Stimulated activated CD4-positive, alpha-beta T cell treated with anti-CD3 and anti-CD28 coated beads, Interleukin-4, amount 100 ng/mL, for 24 hours (primary cell): ENCODE measurements around the gene HNRNPA0.

Source experiments
- DNase-seq: peaks from one replicate; pipeline ENCODE4 v3.0.0-alpha.2; 2020

HNRNPA0 gene

DNA sequence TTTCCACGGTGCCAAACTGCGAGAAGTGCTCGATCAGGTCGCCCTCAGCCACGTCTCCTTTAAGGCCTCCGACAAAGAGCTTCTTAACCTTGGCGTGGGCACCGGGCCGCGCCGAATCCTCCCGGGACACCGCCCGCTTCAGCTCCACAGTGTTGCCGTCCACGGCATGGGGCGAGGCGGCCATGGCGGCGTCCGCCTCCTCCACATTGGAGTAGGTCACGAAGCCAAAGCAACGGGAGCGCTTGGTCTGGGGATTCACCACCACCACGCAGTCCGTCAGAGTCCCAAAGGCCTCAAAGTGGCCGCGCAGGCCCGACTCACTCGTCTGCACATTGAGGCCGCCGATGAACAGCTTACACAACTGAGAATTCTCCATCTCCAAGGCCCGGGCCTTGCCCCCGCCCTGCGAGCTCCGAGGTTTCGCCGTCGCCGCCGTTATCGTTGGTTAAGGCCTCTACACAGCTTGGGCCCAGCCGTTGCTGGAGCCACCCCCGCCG is 424 bp downstream of the HNRNPA0 start:
- no peak for DNase-seq

DNA sequence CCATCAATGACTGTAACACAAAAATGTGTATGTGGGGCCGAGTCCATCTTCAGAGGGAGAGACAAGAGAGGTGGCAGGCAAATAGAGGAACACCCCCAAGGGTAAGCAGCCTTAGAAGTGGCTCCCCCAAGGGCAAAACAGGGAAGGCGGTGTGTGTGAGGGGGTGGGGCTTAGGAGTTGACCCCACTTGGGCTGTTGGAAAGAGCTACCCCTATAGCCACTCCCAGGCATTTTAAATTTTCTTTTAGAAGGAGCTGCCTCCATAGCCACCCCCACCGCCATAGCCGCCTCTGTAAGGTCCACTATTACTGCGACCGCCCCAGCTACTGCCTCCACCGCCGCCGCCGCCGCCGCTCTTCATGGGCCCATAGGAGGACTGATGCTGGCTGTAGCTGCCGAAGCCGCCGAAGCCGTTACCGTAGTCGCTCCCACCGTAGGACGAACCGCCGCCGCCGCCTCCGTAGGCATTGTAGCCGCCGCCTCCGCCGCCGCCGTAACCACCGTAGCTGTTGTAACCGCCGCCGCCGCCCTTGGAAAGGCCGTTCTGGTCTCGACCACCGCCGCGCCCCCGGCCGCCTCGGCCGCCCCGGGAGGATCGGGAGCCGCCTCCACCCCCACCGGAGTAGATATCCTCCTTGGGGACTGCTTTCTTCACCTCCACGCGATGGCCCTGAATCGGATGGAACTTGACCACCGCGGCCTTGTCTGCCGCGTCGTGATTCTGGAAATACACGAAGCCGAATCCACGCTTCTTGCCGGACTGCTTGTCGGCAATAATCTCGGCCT is 1.1 kb downstream of the HNRNPA0 start:
- peak; percentile 35 for DNase-seq

DNA sequence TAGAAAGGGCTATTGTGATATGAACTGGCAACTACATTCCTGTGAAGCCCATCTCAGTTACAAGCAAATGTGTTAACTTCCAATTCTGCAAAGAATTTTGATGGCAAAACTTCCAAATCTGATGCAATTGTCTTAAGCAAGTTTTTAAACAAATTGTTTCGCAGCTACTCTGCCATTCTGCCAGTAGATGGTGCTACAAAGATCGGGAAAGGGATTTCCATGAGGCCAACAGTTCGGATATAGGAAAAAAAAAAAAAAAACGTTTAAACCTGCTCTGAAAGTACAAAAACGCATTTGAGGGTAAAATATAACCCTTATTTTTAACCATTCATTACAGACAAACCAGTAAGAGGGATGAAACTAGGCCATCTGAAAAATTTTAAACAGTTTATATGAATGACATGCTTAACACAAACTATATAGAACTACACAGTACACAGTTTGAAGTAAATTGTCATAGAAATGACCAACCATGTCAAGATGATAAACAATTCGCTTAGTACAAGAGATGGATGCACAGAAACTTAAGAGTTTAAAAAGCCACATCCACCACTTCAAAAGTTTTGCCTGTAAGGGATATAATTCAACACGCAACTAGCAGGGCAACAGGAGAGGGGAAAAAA is 2.2 kb downstream of the HNRNPA0 start:
- DNase-seq: no peak

GRCh38 chr5:137750436-137750835 is 3.7 kb downstream of the HNRNPA0 start:
- DNase-seq: no peak

GRCh38 chr5:137747848-137748247 is 6.3 kb downstream of the HNRNPA0 start:
- DNase-seq: no peak

DNA sequence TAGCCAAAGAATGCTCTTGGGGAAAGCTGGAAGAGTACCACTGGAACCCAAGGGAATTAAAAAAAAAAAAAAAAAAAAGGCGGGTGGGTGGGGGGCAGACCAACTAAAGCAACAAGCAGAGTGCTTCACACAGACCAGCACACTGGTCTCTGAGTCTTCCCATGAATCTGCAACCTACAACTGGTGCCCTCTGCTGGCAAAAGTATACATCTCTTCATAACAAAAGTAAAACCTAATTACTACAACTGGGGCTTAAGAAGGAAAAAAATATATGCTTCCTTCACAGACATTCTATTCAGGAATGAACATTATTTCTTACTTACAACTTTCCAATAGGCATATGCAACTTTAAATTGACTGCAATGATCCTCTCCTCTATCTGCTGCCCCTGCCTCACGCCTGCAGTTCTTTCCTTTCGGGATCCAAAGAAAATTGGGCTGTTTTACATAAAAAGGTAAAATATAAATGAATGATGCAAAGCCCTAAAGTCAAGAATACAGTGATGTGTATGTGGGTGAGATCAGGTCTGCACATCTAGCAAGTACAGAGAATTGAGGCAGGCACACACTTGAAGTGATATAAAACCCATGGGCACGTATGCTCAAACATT is 11.0 kb downstream of the HNRNPA0 start:
- peak; percentile 76 for DNase-seq

DNA sequence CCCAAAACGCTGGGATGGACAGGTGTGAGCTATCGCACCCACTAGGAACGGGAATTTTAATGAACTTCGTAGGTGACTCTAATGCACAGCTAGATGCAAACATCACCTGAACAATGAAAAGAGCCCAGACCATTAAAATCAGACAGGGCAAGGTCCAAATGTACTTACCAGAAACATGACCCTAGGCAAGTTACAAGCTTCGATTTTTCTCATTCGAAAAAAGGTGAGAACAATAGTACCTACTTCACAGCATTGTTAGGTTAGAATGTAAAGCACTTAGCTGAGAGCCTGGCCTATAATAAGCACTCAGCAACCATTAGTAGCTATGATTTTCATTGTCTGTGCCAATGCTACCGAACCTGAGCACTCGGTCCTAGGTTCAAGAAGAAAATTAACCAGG is 12.4 kb downstream of the HNRNPA0 start:
- no peak for DNase-seq

DNA sequence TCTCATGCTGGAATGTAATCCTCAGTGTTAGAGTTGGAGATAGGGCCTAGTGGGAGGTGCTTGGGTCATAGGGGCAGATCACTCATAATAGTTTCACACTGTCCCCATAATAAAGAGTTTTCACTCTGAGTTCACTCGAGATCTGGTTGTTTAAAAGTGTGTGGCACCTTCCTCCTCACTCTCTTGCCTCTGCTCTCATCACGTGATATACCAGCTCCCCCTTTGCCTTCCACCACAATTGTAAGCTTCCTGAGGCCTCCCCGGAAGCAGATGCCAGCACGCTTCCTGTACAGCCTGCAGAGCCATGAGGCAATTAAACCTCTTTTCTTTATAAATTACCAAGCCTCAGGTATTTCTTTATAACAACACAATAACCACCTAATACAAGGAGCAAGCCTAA is 14.4 kb downstream of the HNRNPA0 start:
- no peak for DNase-seq

- no peak for DNase-seq
Observed at GRCh38 chr5:137738947-137739346, 15.2 kb downstream of the HNRNPA0 start.

GRCh38 chr5:137737349-137738131 is 16.6 kb downstream of the HNRNPA0 start:
- DNase-seq: peak; percentile 60

DNA sequence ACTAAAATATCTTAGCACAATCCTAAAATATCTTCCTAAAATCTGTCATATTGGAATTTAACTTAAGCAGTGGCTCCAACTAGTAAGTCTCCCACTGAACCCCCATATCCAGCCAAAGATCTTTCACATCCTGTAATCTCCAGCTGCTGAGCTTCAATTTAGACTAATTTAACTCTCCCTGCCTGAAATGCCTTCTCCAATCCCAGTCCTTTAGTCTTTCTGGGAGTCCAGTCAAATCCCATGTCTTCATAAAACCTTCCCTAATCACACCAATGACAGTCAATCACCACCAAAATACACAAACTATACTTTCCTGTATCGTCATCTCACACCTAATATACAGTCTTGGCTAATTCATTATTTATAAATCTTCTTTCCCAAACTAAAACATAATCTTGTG is 17.7 kb downstream of the HNRNPA0 start:
- no peak for DNase-seq

GRCh38 chr5:137735555-137736284 is 18.4 kb downstream of the HNRNPA0 start, which contains the start of gene KLHL3:
Gene KLHL3, minus strand, starts transcription at chr5:137736089. Its CDS starts 443 bp downstream, at chr5:137735646.
- peak; percentile 44 for DNase-seq

GRCh38 chr5:137734962-137735554 is 19.1 kb downstream of the HNRNPA0 start:
- DNase-seq: no peak

- DNase-seq: no peak
Observed at GRCh38 chr5:137734331-137734730, 19.8 kb downstream of the HNRNPA0 start.

DNA sequence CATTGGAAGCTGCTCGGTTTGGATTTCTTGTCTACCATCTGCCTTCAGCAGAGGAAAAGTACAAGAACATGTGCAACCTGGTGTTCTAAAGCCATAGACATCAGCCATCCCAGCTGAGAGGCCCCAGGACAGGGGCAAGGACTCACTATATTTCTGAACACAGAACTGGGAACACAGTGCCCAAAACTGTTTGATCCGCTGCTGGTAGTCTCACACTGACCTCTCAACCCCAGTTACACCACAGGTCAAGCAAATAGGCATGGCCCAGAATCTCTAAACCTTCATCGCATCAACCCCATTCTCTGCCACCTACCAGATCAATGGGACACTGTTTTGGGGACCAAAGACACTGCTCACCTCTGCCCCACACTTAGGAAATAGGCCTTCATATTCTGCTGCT is 20.2 kb downstream of the HNRNPA0 start:
- DNase-seq: no peak

DNA sequence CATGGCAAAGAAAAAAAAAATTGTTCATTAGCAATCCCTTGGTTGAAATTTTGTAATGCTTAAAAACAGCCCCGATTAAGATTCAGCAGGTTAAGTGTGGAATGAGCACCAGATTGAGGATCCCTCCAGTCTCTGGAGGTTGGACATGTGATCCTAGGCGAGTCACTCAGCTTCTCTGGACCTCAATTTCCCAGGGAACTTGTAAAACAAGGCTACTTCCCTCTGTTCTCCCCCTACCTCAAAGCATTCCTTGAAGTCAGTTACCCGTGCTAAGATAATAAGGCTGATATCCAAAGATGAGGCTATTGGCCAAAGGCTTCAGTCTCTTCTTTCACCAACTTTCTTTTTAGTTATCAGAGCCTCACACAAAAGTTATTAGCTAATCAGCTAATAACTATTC is 21.2 kb downstream of the HNRNPA0 start:
- DNase-seq: no peak

- no peak for DNase-seq
Observed at GRCh38 chr5:137731176-137731575, 23.0 kb downstream of the HNRNPA0 start.

DNA sequence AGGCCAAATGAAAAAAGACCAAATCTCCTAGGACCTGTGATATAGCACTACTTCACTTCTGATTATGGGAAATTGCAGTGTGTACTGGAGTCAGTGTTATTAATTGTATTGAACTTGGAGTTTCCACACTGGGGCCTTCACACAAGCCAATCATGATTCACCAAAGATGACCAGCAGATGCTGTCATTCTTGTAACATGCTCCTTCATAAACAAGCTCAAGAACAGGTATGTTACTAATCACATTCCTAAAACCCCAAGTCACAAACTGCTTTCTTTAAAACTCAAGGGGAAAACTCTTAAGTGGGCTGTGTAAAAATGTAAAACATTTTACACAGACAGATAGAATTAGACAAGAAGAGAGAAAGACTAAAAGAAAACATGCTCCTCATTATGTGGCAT is 23.8 kb downstream of the HNRNPA0 start:
- no peak for DNase-seq

- DNase-seq: no peak
Observed at GRCh38 chr5:137728048-137728447, 26.1 kb downstream of the HNRNPA0 start.

DNA sequence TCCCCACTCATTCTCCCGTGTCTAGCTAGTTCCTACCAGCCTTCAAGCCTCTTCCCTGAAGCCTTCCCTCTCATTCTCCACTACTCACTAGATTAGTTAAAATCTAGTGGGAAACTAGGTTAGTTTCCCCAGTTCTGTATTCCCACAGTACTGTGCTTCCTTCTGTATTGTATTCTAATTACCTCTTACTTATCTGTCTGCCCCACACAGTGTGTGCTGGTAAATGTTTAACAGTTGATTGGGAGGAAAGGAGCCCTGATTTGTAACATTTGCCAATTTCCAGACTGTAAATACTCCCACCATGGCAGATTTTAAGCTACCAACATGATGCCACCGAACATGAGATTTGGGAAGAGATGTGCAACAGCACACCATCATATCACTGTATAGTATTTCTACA is 26.5 kb downstream of the HNRNPA0 start:
- no peak for DNase-seq

DNA sequence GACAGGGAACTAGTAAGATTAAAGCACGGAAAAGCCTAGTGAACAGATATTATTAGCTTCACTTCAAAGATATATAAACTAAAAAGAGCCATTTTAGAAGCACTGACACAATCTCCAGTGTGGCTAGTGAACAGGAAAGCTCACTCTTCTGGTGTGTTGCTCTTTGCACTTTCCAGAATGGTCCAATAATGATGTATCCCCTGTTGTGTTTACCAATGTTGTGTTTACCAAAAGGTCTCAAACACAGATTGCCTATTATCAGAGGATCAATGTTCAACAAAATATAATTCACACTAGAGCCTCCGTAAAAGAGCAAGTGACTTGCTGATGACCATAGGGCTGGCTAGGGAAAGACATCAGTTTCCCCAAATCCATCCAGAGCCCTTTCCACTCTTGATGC is 29.9 kb downstream of the HNRNPA0 start:
- DNase-seq: no peak

- DNase-seq: no peak
Observed at GRCh38 chr5:137718611-137719010, 35.6 kb downstream of the HNRNPA0 start.
